Measurements from ENCODE around the gene VEPH1.

The VEPH1 gene

GRCh38 chr3:157526036-157526435, 22.8 kb upstream of the VEPH1 start:
- Histone ChIP-seq H3K9me3 (ENCODE audit: control insufficient read depth in 5 of 5, low read length in 5 of 5) (no peaks in the 10 kb centered on the region), H3K27me3 (ENCODE audit: control insufficient read depth in 5 of 5, insufficient read depth in 4 of 5, low read length in 5 of 5) (no peaks in the 10 kb centered on the region), H3K4me1 (ENCODE audit: control insufficient read depth in 5 of 5, insufficient read depth in 5 of 5, low read length in 5 of 5) (peaks cover 0 to 4% (median under 1%) of the 10 kb centered on the region in 5 donors), H3K27ac (ENCODE audit: low read depth, low read length) (no peak overlapping the region), H3K4me3 (ENCODE audit: low read depth in 1 of 5, low read length in 5 of 5) (no peak overlapping the region), H3K9ac (ENCODE audit: low read length in 5 of 5) (peak overlapping the region in 1 of 5 donors; percentile 20), H3K36me3 (ENCODE audit: control insufficient read depth in 5 of 5, insufficient read depth in 5 of 5, low read length in 5 of 5) (no peaks in the 10 kb centered on the region)

- no peak overlapping the region for H3K9ac ChIP-seq (ENCODE audit: low read length in 5 of 5)
- H3K27ac ChIP-seq (ENCODE audit: low read depth, low read length) = no peak overlapping the region
- H3K4me1 ChIP-seq (ENCODE audit: control insufficient read depth in 5 of 5, insufficient read depth in 5 of 5, low read length in 5 of 5) = peaks cover 0 to 8% (median 4%) of the 10 kb centered on the region in 5 donors
- no peaks in the 10 kb centered on the region for H3K27me3 ChIP-seq (ENCODE audit: control insufficient read depth in 5 of 5, insufficient read depth in 4 of 5, low read length in 5 of 5)
- no peak overlapping the region for H3K4me3 ChIP-seq (ENCODE audit: low read depth in 1 of 5, low read length in 5 of 5)
- no peaks in the 10 kb centered on the region for H3K36me3 ChIP-seq (ENCODE audit: control insufficient read depth in 5 of 5, insufficient read depth in 5 of 5, low read length in 5 of 5)
- peaks cover 0 to 1% (median 0%) of the 10 kb centered on the region in 5 donors for H3K9me3 ChIP-seq (ENCODE audit: control insufficient read depth in 5 of 5, low read length in 5 of 5)
These were observed 20.6 kb upstream of the VEPH1 start for GRCh38 chr3:157523814-157524213.

- Histone ChIP-seq H3K27me3 (ENCODE audit: control insufficient read depth in 5 of 5, insufficient read depth in 4 of 5, low read length in 5 of 5) (no peaks in the 10 kb centered on the region), H3K9me3 (ENCODE audit: control insufficient read depth in 5 of 5, low read length in 5 of 5) (peaks cover 0 to 4% (median 0%) of the 10 kb centered on the region in 5 donors), H3K9ac (ENCODE audit: low read length in 5 of 5) (no peak overlapping the region), H3K36me3 (ENCODE audit: control insufficient read depth in 5 of 5, insufficient read depth in 5 of 5, low read length in 5 of 5) (no peaks in the 10 kb centered on the region), H3K4me1 (ENCODE audit: control insufficient read depth in 5 of 5, insufficient read depth in 5 of 5, low read length in 5 of 5) (peaks cover 0 to 8% (median 0%) of the 10 kb centered on the region in 5 donors), H3K27ac (ENCODE audit: low read depth, low read length) (no peak overlapping the region), H3K4me3 (ENCODE audit: low read depth in 1 of 5, low read length in 5 of 5) (no peak overlapping the region)
These were observed 19.4 kb upstream of the VEPH1 start for GRCh38 chr3:157522648-157523047.

GRCh38 chr3:157520485-157521150, 17.4 kb upstream of the VEPH1 start:
- Histone ChIP-seq H3K4me1 (ENCODE audit: control insufficient read depth in 5 of 5, insufficient read depth in 5 of 5, low read length in 5 of 5) (peaks cover 0 to 8% (median 0%) of the 10 kb centered on the region in 5 donors), H3K27ac (ENCODE audit: low read depth, low read length) (peak overlapping the region; percentile 39), H3K27me3 (ENCODE audit: control insufficient read depth in 5 of 5, insufficient read depth in 4 of 5, low read length in 5 of 5) (no peaks in the 10 kb centered on the region), H3K36me3 (ENCODE audit: control insufficient read depth in 5 of 5, insufficient read depth in 5 of 5, low read length in 5 of 5) (no peaks in the 10 kb centered on the region), H3K9ac (ENCODE audit: low read length in 5 of 5) (no peak overlapping the region), H3K9me3 (ENCODE audit: control insufficient read depth in 5 of 5, low read length in 5 of 5) (peaks cover 0 to 4% (median 0%) of the 10 kb centered on the region in 5 donors), H3K4me3 (ENCODE audit: low read depth in 1 of 5, low read length in 5 of 5) (no peak overlapping the region)

- Histone ChIP-seq H3K9me3 (ENCODE audit: control insufficient read depth in 5 of 5, low read length in 5 of 5) (peaks cover 0 to 4% (median 0%) of the 10 kb centered on the region in 5 donors), H3K27ac (ENCODE audit: low read depth, low read length) (no peak overlapping the region), H3K27me3 (ENCODE audit: control insufficient read depth in 5 of 5, insufficient read depth in 4 of 5, low read length in 5 of 5) (no peaks in the 10 kb centered on the region), H3K4me3 (ENCODE audit: low read depth in 1 of 5, low read length in 5 of 5) (no peak overlapping the region), H3K9ac (ENCODE audit: low read length in 5 of 5) (no peak overlapping the region), H3K36me3 (ENCODE audit: control insufficient read depth in 5 of 5, insufficient read depth in 5 of 5, low read length in 5 of 5) (no peaks in the 10 kb centered on the region), H3K4me1 (ENCODE audit: control insufficient read depth in 5 of 5, insufficient read depth in 5 of 5, low read length in 5 of 5) (peaks cover 0 to 8% (median 0%) of the 10 kb centered on the region in 5 donors)
These were observed 15.7 kb upstream of the VEPH1 start for GRCh38 chr3:157518881-157519280.

GRCh38 chr3:157516928-157517327, 13.7 kb upstream of the VEPH1 start:
- H3K4me1 ChIP-seq (ENCODE audit: control insufficient read depth in 5 of 5, insufficient read depth in 5 of 5, low read length in 5 of 5) = peaks cover 0 to 8% (median 0%) of the 10 kb centered on the region in 5 donors
- no peak overlapping the region for H3K27ac ChIP-seq (ENCODE audit: low read depth, low read length)
- H3K36me3 ChIP-seq (ENCODE audit: control insufficient read depth in 5 of 5, insufficient read depth in 5 of 5, low read length in 5 of 5) = no peaks in the 10 kb centered on the region
- H3K9me3 ChIP-seq (ENCODE audit: control insufficient read depth in 5 of 5, low read length in 5 of 5) = peaks cover 0 to 4% (median 0%) of the 10 kb centered on the region in 5 donors
- H3K4me3 ChIP-seq (ENCODE audit: low read depth in 1 of 5, low read length in 5 of 5) = no peak overlapping the region
- no peaks in the 10 kb centered on the region for H3K27me3 ChIP-seq (ENCODE audit: control insufficient read depth in 5 of 5, insufficient read depth in 4 of 5, low read length in 5 of 5)
- H3K9ac ChIP-seq (ENCODE audit: low read length in 5 of 5) = no peak overlapping the region

GRCh38 chr3:157515398-157515797, 12.2 kb upstream of the VEPH1 start:
- Histone ChIP-seq H3K9me3 (ENCODE audit: control insufficient read depth in 5 of 5, low read length in 5 of 5) (peaks cover 0 to 4% (median 0%) of the 10 kb centered on the region in 5 donors), H3K4me1 (ENCODE audit: control insufficient read depth in 5 of 5, insufficient read depth in 5 of 5, low read length in 5 of 5) (peaks cover 0 to 2% (median 0%) of the 10 kb centered on the region in 5 donors), H3K9ac (ENCODE audit: low read length in 5 of 5) (no peak overlapping the region), H3K27me3 (ENCODE audit: control insufficient read depth in 5 of 5, insufficient read depth in 4 of 5, low read length in 5 of 5) (no peaks in the 10 kb centered on the region), H3K4me3 (ENCODE audit: low read depth in 1 of 5, low read length in 5 of 5) (no peak overlapping the region), H3K27ac (ENCODE audit: low read depth, low read length) (no peak overlapping the region), H3K36me3 (ENCODE audit: control insufficient read depth in 5 of 5, insufficient read depth in 5 of 5, low read length in 5 of 5) (no peaks in the 10 kb centered on the region)

- no peak overlapping the region for H3K4me3 ChIP-seq (ENCODE audit: low read depth in 1 of 5, low read length in 5 of 5)
- peaks cover 0 to 4% (median 0%) of the 10 kb centered on the region in 5 donors for H3K9me3 ChIP-seq (ENCODE audit: control insufficient read depth in 5 of 5, low read length in 5 of 5)
- H3K9ac ChIP-seq (ENCODE audit: low read length in 5 of 5) = no peak overlapping the region
- H3K27ac ChIP-seq (ENCODE audit: low read depth, low read length) = no peak overlapping the region
- no peaks in the 10 kb centered on the region for H3K4me1 ChIP-seq (ENCODE audit: control insufficient read depth in 5 of 5, insufficient read depth in 5 of 5, low read length in 5 of 5)
- no peaks in the 10 kb centered on the region for H3K36me3 ChIP-seq (ENCODE audit: control insufficient read depth in 5 of 5, insufficient read depth in 5 of 5, low read length in 5 of 5)
- no peaks in the 10 kb centered on the region for H3K27me3 ChIP-seq (ENCODE audit: control insufficient read depth in 5 of 5, insufficient read depth in 4 of 5, low read length in 5 of 5)
These were observed 11.2 kb upstream of the VEPH1 start for GRCh38 chr3:157514371-157514895.

GRCh38 chr3:157513585-157513984, 10.4 kb upstream of the VEPH1 start:
- H3K4me1 ChIP-seq (ENCODE audit: control insufficient read depth in 5 of 5, insufficient read depth in 5 of 5, low read length in 5 of 5) = no peaks in the 10 kb centered on the region
- no peaks in the 10 kb centered on the region for H3K36me3 ChIP-seq (ENCODE audit: control insufficient read depth in 5 of 5, insufficient read depth in 5 of 5, low read length in 5 of 5)
- H3K9me3 ChIP-seq (ENCODE audit: control insufficient read depth in 5 of 5, low read length in 5 of 5) = peaks cover 0 to under 1% (median 0%) of the 10 kb centered on the region in 5 donors
- no peaks in the 10 kb centered on the region for H3K27me3 ChIP-seq (ENCODE audit: control insufficient read depth in 5 of 5, insufficient read depth in 4 of 5, low read length in 5 of 5)
- no peak overlapping the region for H3K27ac ChIP-seq (ENCODE audit: low read depth, low read length)
- no peak overlapping the region for H3K9ac ChIP-seq (ENCODE audit: low read length in 5 of 5)
- no peak overlapping the region for H3K4me3 ChIP-seq (ENCODE audit: low read depth in 1 of 5, low read length in 5 of 5)

- no peaks in the 10 kb centered on the region for H3K36me3 ChIP-seq (ENCODE audit: control insufficient read depth in 5 of 5, insufficient read depth in 5 of 5, low read length in 5 of 5)
- no peaks in the 10 kb centered on the region for H3K27me3 ChIP-seq (ENCODE audit: control insufficient read depth in 5 of 5, insufficient read depth in 4 of 5, low read length in 5 of 5)
- H3K27ac ChIP-seq (ENCODE audit: low read depth, low read length) = no peak overlapping the region
- no peaks in the 10 kb centered on the region for H3K9me3 ChIP-seq (ENCODE audit: control insufficient read depth in 5 of 5, low read length in 5 of 5)
- H3K4me1 ChIP-seq (ENCODE audit: control insufficient read depth in 5 of 5, insufficient read depth in 5 of 5, low read length in 5 of 5) = no peaks in the 10 kb centered on the region
- no peak overlapping the region for H3K9ac ChIP-seq (ENCODE audit: low read length in 5 of 5)
- H3K4me3 ChIP-seq (ENCODE audit: low read depth in 1 of 5, low read length in 5 of 5) = no peak overlapping the region
These were observed 9.3 kb upstream of the VEPH1 start for GRCh38 chr3:157512534-157512933.
